IgD-negative memory B cell (primary cell): ENCODE results near the gene RUNX2. TPM values are rescaled to one million over a fixed set of nuclear protein-coding genes. Genes with fewer than 3 reads are reported as not detected.

ENCODE experiments used
- H3K27ac Mint-ChIP-seq, 3 donors: one replicate each; pipeline ENCODE4 v1.8.0; 2020 to 2022; ENCODE audit warnings: mild to moderate bottlenecking in 3 of 3, mixed read lengths in 3 of 3, moderate library complexity in 1 of 3
- H3K27me3 Mint-ChIP-seq: one replicate; pipeline ENCODE4 v1.8.0; 2021; ENCODE audit warnings: mixed read lengths
- H3K36me3 Mint-ChIP-seq: one replicate; pipeline ENCODE4 v1.8.0; 2020; ENCODE audit warnings: mild to moderate bottlenecking, mixed read lengths
- H3K4me1 Mint-ChIP-seq, 3 donors: one replicate each; pipeline ENCODE4 v1.8.0; 2020 to 2022; ENCODE audit warnings: mixed read lengths in 3 of 3, mild to moderate bottlenecking in 1 of 3
- H3K4me3 Mint-ChIP-seq, 4 donors: one replicate each; pipeline ENCODE4 v1.8.0; 2020 to 2022; ENCODE audit warnings: mild to moderate bottlenecking in 4 of 4, mixed read lengths in 4 of 4, moderate library complexity in 3 of 4
- H3K9me3 Mint-ChIP-seq, 3 donors: one replicate each; pipeline ENCODE4 v1.8.0; 2020 to 2021; ENCODE audit warnings: mixed read lengths in 3 of 3, mild to moderate bottlenecking in 1 of 3
- polyA plus RNA-seq: library from polyadenylated mRNA; unstranded; fragments of 300-500 nt; fragmentation: Illumina TruSeq; gene quantifications from one replicate; pipeline ENCODE4 v1.2.3, GENCODE V29; 2021

Gene RUNX2
- polyA plus RNA-seq, 1 donor from 2014 or later, result 2.9 TPM

GRCh38 chr6:45320349-45320748, 7.8 kb upstream of the RUNX2 start:
- H3K27ac Mint-ChIP-seq, result no peak overlapping the region
- H3K9me3 Mint-ChIP-seq, result peaks cover 0 to 4% (median 2%) of the 10 kb centered on the region in 3 donors
- no peaks in the 10 kb centered on the region for H3K27me3 Mint-ChIP-seq
- H3K4me3 Mint-ChIP-seq, result no peak overlapping the region
- H3K4me1 Mint-ChIP-seq, result peaks cover 6 to 14% (median 7%) of the 10 kb centered on the region in 3 donors
- H3K36me3 Mint-ChIP-seq, result peaks cover 5% of the 10 kb centered on the region

DNA sequence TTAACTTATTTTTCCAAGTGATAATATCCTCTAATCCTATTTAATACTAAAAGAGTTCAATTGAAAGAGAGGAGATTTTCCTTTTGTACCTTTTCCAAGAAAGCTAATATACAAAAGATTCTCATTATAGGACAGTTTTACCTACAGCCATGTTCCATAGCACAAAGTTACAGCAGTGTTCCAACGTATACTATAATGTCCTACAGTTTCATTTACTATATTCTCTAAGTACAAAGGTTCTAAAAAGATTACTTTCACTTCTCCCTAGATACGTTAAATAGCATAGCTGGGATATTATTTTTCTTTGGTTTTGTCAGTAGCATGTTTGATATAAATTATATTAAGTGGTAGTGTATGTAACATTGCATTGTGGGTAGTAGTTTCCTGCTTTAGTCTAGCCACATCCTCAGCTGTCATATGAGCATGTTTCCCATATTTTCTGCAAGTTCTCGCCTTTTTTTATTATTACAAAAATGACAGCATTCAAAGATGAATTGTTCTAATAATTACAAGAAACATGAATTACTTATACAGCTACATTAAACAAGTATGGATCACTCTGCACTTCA, 4.4 kb upstream of the RUNX2 start:
- no peak overlapping the region for H3K27ac Mint-ChIP-seq
- no peaks in the 10 kb centered on the region for H3K27me3 Mint-ChIP-seq
- peaks cover 6 to 14% (median 7%) of the 10 kb centered on the region in 3 donors for H3K4me1 Mint-ChIP-seq
- H3K9me3 Mint-ChIP-seq, result peaks cover 0 to 2% (median 0%) of the 10 kb centered on the region in 3 donors
- peaks cover 2% of the 10 kb centered on the region for H3K36me3 Mint-ChIP-seq
- peak overlapping the region in 1 of 4 donors; percentile 0 for H3K4me3 Mint-ChIP-seq

DNA sequence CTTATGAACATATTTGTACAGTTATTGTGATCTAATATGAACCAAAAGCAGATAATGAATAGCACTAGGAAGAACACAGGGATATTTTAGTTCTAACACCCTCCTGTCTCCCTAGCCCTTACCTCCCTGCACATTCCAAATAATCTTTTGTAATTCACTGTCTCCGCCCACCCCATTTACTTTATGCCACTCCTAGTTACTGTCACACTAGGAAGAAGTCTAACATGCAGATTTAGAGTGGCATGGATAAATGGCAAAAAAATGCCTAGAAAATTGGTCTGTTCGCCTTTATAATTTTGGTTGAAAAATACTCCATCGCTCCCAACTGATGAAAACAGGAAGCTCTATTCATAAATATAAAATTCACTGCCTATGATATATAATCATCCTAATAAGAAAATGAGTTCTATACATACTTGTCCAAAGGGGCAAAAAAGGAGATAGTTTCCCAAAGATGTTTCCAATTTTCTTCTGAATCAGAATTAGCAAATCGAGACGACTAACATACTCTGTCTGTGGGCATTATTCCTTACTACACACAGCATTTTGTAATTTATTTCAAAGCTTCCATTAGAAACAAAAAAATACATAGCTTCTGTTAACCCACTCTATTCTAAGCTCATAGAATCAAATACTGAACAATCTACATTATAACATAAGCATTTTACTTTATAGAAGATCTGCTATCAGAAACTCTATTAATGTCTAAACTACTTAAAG, 1.3 kb upstream of the RUNX2 start:
- H3K4me1 Mint-ChIP-seq, result peaks cover 6 to 14% (median 7%) of the 10 kb centered on the region in 3 donors
- no peak overlapping the region for H3K27ac Mint-ChIP-seq
- H3K9me3 Mint-ChIP-seq, result peaks cover 0 to 2% (median 0%) of the 10 kb centered on the region in 3 donors
- no peak overlapping the region for H3K4me3 Mint-ChIP-seq
- H3K36me3 Mint-ChIP-seq, result no peaks in the 10 kb centered on the region
- no peaks in the 10 kb centered on the region for H3K27me3 Mint-ChIP-seq

- no peaks in the 10 kb centered on the region for H3K36me3 Mint-ChIP-seq
- no peak overlapping the region for H3K4me3 Mint-ChIP-seq
- no peak overlapping the region for H3K27ac Mint-ChIP-seq
- no peaks in the 10 kb centered on the region for H3K27me3 Mint-ChIP-seq
- peaks cover 2 to 10% (median 5%) of the 10 kb centered on the region in 3 donors for H3K4me1 Mint-ChIP-seq
- H3K9me3 Mint-ChIP-seq, result peaks cover 0 to 2% (median 0%) of the 10 kb centered on the region in 3 donors
Measured at GRCh38 chr6:45328523-45328922, 393 bp downstream of the RUNX2 start.

DNA sequence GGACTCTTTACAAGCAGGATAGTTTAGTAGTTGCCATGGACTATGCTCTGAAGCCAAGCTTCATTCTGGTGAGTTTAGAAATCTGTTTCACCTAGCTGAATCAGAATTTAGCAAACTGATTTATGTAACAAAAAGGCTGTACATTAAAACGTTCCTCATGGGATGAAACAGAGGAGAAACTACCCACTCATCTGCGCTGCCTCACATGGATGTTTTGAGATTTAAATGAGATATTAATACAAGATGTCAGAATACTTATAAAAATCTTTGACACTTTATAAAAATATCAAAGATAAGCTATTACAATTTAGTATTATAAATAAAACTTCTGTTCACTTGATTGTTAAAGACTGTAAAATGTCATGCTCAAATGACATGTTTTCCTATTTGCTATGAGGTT, 16.8 kb downstream of the RUNX2 start:
- Mint-ChIP-seq H3K36me3 (peaks cover 3% of the 10 kb centered on the region), H3K27ac (no peak overlapping the region), H3K4me3 (no peak overlapping the region), H3K4me1 (peaks cover 0 to 4% (median 0%) of the 10 kb centered on the region in 3 donors), H3K27me3 (no peaks in the 10 kb centered on the region), H3K9me3 (no peaks in the 10 kb centered on the region)

DNA sequence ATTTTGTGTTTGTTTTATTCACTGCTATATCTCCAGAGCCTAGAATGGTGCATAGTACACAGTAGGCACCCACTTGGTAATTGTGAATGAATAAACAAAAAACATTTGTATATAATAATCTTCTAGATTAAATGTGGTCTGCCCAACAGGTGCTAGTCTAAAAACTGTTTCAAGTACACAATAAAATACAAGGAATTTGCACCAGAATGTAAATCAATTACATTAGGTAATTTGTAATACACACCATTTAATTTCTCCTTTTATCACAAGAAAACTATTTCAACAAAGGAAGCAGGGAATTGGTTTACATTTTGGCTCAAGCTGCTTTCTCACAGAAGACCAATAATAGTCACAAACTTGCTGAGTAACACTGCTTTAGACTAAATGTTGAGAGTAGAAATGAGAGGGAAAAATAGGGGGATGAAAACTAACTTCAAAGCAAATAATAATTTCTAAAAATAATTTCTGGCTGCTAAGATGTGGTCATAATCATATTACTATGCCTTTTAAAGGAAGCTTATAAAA, 22.1 kb downstream of the RUNX2 start:
- Mint-ChIP-seq H3K9me3 (no peaks in the 10 kb centered on the region), H3K4me1 (no peaks in the 10 kb centered on the region)

DNA sequence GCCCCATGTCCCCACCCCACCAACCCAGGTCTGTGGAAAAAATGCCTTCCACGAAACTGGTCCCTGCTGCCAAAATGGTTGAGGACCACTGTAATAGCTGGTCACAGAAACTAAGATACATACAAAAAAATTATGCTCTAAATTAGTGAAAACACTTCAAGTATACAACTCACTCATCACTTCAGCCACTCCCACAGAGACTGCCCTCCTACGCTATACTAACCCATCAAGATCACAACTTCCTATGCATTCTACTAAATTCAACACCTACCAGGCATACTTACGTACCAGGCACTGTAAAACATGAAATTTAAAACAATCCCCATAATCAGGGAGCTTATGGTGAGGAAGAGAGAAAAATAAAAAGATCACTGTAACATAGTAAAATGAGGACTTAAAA, 22.9 kb downstream of the RUNX2 start:
- Mint-ChIP-seq H3K4me3 (no peak overlapping the region), H3K4me1 (no peaks in the 10 kb centered on the region), H3K9me3 (no peaks in the 10 kb centered on the region), H3K36me3 (peaks cover 2% of the 10 kb centered on the region), H3K27ac (no peak overlapping the region), H3K27me3 (no peaks in the 10 kb centered on the region)

More for the DNA sequence above, 22.1 kb downstream of the RUNX2 start:
- no peak overlapping the region for H3K27ac Mint-ChIP-seq
- no peaks in the 10 kb centered on the region for H3K27me3 Mint-ChIP-seq
- H3K4me3 Mint-ChIP-seq, result no peak overlapping the region
- H3K36me3 Mint-ChIP-seq, result peaks cover 5% of the 10 kb centered on the region

GRCh38 chr6:45351667-45352066, 23.5 kb downstream of the RUNX2 start:
- Mint-ChIP-seq H3K27ac (no peak overlapping the region), H3K36me3 (peaks cover 2% of the 10 kb centered on the region), H3K4me3 (no peak overlapping the region), H3K9me3 (no peaks in the 10 kb centered on the region), H3K27me3 (no peaks in the 10 kb centered on the region), H3K4me1 (no peaks in the 10 kb centered on the region)

GRCh38 chr6:45353654-45354053, 25.5 kb downstream of the RUNX2 start:
- H3K4me3 Mint-ChIP-seq, result no peak overlapping the region
- no peaks in the 10 kb centered on the region for H3K9me3 Mint-ChIP-seq
- no peaks in the 10 kb centered on the region for H3K4me1 Mint-ChIP-seq
- no peaks in the 10 kb centered on the region for H3K27me3 Mint-ChIP-seq
- peaks cover 2% of the 10 kb centered on the region for H3K36me3 Mint-ChIP-seq
- H3K27ac Mint-ChIP-seq, result no peak overlapping the region

- Mint-ChIP-seq H3K4me1 (peaks cover 0 to 1% (median 1%) of the 10 kb centered on the region in 3 donors), H3K27ac (no peak overlapping the region), H3K36me3 (peaks cover 2% of the 10 kb centered on the region), H3K4me3 (no peak overlapping the region), H3K9me3 (no peaks in the 10 kb centered on the region), H3K27me3 (no peaks in the 10 kb centered on the region)
Measured at GRCh38 chr6:45364466-45364865, 36.3 kb downstream of the RUNX2 start.

- Mint-ChIP-seq H3K36me3 (peaks cover 2% of the 10 kb centered on the region), H3K4me1 (peaks cover 0 to 7% (median 3%) of the 10 kb centered on the region in 3 donors), H3K4me3 (no peak overlapping the region), H3K9me3 (no peaks in the 10 kb centered on the region), H3K27me3 (no peaks in the 10 kb centered on the region), H3K27ac (no peak overlapping the region)
Measured at GRCh38 chr6:45365036-45365435, 36.9 kb downstream of the RUNX2 start.

DNA sequence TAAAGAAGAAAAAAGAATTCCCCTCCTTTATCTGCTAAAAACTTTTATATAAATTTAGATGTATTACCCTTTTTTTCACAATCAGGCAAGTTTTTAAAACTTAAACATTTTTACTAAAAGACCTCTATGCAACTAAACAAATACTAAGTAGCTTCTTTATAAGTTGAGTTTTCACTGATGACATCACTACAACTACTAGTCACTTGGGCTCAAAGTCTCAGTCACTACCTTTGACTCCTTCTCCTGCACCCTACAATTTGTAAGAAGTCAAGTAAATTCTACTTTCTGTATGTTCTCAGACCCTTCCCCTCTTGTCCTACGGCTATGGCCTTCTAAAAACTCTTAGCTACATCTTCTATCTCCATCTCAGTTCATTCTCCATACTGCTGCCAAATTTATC, 38.4 kb downstream of the RUNX2 start:
- Mint-ChIP-seq H3K27ac (no peak overlapping the region), H3K27me3 (no peaks in the 10 kb centered on the region), H3K4me3 (no peak overlapping the region), H3K4me1 (peaks cover 0 to 8% (median 3%) of the 10 kb centered on the region in 3 donors), H3K9me3 (no peaks in the 10 kb centered on the region), H3K36me3 (peaks cover 1% of the 10 kb centered on the region)

GRCh38 chr6:45367999-45368398, 39.9 kb downstream of the RUNX2 start:
- Mint-ChIP-seq H3K36me3 (peaks cover 1% of the 10 kb centered on the region), H3K4me1 (peaks cover 0 to 8% (median 3%) of the 10 kb centered on the region in 3 donors), H3K9me3 (no peaks in the 10 kb centered on the region), H3K27me3 (no peaks in the 10 kb centered on the region), H3K27ac (no peak overlapping the region), H3K4me3 (no peak overlapping the region)

- H3K4me1 Mint-ChIP-seq, result peaks cover 0 to 8% (median 3%) of the 10 kb centered on the region in 3 donors
- no peak overlapping the region for H3K4me3 Mint-ChIP-seq
- peaks cover 1% of the 10 kb centered on the region for H3K36me3 Mint-ChIP-seq
- no peaks in the 10 kb centered on the region for H3K27me3 Mint-ChIP-seq
- no peak overlapping the region for H3K27ac Mint-ChIP-seq
- no peaks in the 10 kb centered on the region for H3K9me3 Mint-ChIP-seq
Measured at GRCh38 chr6:45369870-45370269, 41.7 kb downstream of the RUNX2 start.

DNA sequence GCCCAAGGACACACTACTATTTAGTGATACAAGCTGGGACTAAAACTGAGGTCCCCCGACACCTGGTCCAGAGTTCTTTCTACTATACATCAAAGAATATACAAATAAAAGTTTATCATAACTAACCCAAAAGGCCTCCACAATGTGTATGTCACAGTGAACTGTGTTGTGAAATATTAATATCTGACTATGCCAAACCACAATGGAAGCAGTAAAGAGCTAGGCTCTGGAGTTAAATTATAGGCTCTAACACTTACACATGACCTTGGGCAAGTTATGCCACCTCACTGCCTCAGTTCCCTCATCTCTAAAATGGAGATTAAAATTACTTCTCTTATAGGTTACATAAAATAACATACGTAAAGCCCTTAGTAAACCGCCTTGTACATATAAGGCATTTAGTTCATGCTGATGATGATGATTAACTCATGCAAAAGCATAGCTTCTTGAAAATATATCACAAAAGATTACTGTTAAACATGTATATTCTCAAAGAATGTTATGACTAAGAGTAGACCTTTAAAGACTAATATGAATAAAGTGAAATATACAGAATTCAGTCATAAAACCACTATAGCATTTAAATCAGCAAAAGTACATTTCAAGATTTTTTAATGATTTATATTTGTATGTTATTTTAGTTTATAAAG, 43.9 kb downstream of the RUNX2 start:
- Mint-ChIP-seq H3K27me3 (no peaks in the 10 kb centered on the region), H3K27ac (no peak overlapping the region), H3K36me3 (peaks cover 1% of the 10 kb centered on the region), H3K4me1 (peaks cover 2 to 14% (median 10%) of the 10 kb centered on the region in 3 donors), H3K4me3 (no peak overlapping the region), H3K9me3 (no peaks in the 10 kb centered on the region)
